ENCODE data around the gene MBL2. TPM values are rescaled to one million over a fixed set of nuclear protein-coding genes. Genes with fewer than 3 reads are reported as not detected.

The MBL2 gene
- total RNA-seq, 1 donor from 2014 or later, result not detected

- no peak for DNase-seq (ENCODE audit: low read depth in 2 of 2)
Measured at GRCh38 chr10:52774182-52774581, 1.6 kb upstream of the MBL2 start.

DNA sequence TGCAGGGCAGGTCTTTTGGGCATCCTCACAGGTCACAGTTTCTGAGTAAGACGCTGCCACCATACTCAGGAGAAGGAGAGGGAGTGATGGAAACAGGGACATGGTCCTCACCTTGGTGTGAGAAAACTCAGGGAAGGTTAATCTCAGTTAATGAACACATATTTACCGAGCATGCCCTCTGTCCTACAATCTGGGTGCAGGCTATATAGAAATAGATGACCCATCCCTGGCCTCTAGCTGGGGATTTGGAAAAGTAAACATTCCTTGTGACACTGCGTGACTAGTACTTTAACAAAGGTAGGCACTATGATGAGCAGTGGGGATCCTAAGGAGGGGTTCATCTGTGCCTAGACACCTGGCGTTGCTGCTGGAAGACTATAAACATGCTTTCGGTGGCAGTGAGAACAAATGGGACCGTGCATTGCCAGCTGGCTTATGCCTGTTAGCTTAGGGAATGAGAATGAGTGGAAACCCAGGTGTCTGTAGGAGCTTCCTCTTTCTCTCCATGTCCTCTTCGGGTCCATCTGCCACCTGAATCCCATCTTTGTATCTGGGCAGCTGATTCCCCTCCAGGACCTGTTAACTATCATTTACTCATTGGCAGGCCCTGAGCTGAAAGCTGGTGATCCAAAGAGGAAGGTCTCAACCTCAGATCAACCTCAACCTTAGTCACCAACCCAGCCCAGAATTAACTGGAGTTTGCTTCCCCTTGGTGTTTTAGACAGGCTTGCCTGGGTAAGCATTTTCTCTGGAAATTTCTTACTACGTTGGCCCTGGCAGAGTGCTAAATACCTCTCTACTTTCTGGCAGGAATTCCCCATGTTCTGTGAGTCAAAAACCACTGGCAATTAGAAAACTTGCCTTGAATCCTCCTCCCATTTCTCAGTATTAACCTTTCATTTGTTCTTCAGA, 794 bp downstream of the MBL2 start:
- DNase-seq (ENCODE audit: low read depth in 2 of 2), result no peak

GRCh38 chr10:52770904-52771303, 1.7 kb downstream of the MBL2 start:
- no peak for DNase-seq (ENCODE audit: low read depth in 2 of 2)

DNA sequence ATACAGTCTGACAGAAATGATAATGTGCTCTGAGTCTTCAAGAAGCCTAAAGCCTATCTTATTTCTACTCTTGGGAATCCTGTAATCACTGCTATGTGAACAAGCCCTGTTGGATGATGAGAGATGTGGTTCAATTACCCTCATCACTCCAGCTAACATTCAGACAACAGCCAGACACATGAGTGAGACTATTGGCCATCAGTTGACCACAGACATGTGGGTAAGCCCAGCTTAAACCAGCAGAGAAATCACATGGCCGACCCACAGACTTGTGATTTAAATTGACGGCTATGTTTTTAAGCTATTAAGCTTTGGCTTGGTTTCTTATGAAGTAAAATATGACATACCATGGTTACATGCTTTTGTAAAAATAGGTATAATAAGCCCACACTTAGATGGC, 2.6 kb downstream of the MBL2 start:
- DNase-seq (ENCODE audit: low read depth in 2 of 2), result no peak

- DNase-seq (ENCODE audit: low read depth in 2 of 2), result no peak
Measured at GRCh38 chr10:52768001-52768532, 4.5 kb downstream of the MBL2 start.

GRCh38 chr10:52762088-52762487, 10.5 kb downstream of the MBL2 start:
- DNase-seq (ENCODE audit: low read depth in 2 of 2), result no peak

GRCh38 chr10:52759154-52759553, 13.4 kb downstream of the MBL2 start:
- no peak for DNase-seq (ENCODE audit: low read depth in 2 of 2)

- DNase-seq (ENCODE audit: low read depth in 2 of 2), result no peak
Measured at GRCh38 chr10:52758406-52758805, 14.2 kb downstream of the MBL2 start.

DNA sequence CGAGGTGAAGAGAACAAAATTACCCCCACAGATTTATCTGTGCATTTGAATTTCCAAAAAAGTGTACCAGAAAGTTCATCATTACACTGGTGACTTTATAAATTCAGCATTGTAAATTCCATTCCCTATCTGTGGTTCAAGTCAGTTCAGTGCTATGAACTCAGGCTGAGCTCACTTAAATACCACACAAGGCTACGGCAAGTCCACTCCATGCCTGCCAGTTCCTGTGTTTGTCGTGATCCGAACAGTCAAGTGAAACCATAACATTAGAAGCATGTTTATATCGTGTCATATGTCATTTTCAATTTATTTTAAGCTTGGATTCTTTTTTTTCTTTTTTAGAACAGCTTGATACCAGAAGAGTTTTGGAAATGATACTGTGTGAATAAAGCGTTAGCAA, 14.8 kb downstream of the MBL2 start:
- no peak for DNase-seq (ENCODE audit: low read depth in 2 of 2)

GRCh38 chr10:52756966-52757365, 15.6 kb downstream of the MBL2 start:
- no peak for DNase-seq (ENCODE audit: low read depth in 2 of 2)

- DNase-seq (ENCODE audit: low read depth in 2 of 2), result no peak
Measured at GRCh38 chr10:52756295-52756694, 16.3 kb downstream of the MBL2 start.

DNA sequence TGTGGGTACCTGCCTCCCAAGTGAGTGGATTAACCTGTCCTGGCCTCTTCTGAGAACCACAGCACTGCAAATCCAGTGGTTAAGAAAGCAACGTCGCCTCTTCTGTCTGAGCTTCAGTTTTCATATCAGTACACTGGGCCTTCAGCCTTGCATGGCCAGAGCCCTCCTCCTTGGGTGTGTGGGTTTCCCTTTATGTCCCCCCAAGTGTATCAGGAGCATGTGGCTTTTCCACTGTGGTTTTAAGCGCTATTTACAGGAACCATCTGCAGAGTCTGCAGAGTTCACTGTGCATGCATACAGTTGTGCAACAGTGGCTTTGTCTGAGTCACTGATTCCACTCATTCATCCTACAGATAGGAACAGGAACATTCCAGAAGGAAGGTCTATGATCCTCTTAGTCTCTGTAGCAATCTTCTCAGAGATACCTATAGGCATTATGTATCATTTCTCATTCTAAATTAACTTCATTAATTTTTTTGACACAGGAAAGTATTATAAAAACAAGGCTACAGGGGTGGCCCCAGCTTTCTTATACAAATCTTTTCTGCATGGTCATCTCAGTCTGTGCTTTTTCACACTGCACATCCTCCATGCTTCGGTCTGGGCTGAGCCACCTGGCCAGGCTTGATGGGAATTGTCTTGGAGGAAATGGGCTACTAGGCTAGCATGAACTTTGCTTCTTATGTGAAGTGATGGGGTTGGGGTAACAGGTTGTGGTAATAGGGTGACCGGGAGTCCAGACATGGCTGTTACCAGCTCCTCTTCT, 17.1 kb downstream of the MBL2 start:
- no peak for DNase-seq (ENCODE audit: low read depth in 2 of 2)

- no peak for DNase-seq (ENCODE audit: low read depth in 2 of 2)
Measured at GRCh38 chr10:52752801-52753445, 19.7 kb downstream of the MBL2 start.

DNA sequence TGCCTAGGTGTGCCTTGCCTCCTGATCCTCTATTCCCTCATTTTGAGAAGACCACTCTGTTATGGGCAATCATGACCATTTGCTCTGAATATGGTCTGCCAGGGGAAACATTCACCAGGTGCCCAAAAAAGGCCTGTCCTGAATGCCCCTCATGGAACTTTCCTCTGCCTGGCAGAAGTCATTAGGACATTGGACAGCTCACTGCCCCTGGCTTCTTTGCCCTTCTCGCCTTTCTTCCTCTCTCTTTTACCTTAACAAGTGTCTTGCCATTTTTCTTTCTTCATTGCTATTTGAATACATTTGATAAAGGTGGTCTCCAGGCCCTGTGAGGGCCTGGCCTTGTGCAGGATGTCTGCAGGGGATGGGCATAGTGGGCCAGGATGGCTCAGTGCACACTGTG, 20.3 kb downstream of the MBL2 start:
- DNase-seq (ENCODE audit: low read depth in 2 of 2), result no peak

GRCh38 chr10:52751337-52751736, 21.2 kb downstream of the MBL2 start:
- no peak for DNase-seq (ENCODE audit: low read depth in 2 of 2)

GRCh38 chr10:52750629-52751028, 22.0 kb downstream of the MBL2 start:
- no peak for DNase-seq (ENCODE audit: low read depth in 2 of 2)

GRCh38 chr10:52747694-52748093, 24.9 kb downstream of the MBL2 start:
- no peak for DNase-seq (ENCODE audit: low read depth in 2 of 2)

- DNase-seq (ENCODE audit: low read depth in 2 of 2), result no peak
Measured at GRCh38 chr10:52746169-52746568, 26.4 kb downstream of the MBL2 start.

DNA sequence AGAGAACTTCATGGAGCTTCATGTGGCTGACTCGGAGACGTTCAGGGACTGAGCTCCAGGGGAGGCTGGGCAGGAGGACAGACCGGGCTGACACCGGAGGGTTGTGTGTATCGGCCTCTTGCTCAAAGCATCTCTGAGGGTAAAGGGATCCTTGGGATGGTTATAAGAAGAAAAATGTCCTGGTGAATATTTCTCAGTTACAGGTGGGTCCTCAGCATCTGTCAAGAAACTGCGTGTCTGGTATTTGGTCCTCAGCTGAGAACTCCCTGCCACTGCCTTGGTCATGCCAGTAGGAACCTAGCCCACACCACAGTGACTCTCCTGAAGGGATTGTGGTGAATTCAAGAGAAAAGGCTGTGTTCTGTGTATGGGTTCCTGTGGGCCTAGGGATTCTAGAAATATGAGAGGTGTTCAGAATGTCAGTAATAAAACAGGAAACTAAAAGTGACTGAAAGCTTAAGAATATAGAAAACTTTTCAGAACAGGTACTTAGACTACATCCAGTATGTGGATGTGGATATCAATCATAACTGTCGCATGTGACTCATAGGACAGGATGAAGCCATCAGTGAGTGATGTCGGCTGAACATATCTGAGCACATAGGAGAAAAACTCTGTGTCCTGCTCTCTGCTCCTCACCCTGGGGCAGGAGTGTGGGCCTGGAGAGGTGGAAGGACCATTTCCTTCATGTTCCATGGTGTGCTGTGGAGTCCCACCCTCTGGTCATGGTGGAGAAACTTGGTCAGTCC, 28.4 kb downstream of the MBL2 start:
- DNase-seq (ENCODE audit: low read depth in 2 of 2), result no peak

DNA sequence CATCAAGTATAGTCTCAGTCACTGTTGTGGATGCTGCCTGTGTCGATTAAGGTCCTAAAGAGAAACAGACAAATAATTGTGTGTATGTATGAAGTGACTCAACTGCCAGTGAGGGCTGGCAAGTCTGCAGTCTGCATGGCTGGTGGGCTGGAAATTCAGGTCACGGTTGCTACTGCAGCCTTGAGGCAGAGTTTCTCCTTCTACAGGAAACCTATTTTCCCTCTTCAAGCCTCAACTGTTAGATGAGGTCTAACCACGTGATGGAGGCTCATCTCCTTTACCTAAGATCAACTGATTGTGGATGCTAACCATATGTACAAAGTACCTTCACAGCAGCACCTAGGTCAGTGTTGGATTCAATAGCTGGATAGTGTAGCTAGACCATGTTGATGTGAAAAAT, 29.9 kb downstream of the MBL2 start:
- no peak for DNase-seq (ENCODE audit: low read depth in 2 of 2)

- no peak for DNase-seq (ENCODE audit: low read depth in 2 of 2)
Measured at GRCh38 chr10:52741851-52742250, 30.7 kb downstream of the MBL2 start.
